ENCODE results near the gene DYNAP.

Gene DYNAP

GRCh38 chr18:54606835-54607212 lies 15.8 kb downstream of the DYNAP start:
- Histone ChIP-seq H3K9ac (ENCODE audit: low read depth, low read length) (peak overlapping the region; percentile 76), H3K27me3 (ENCODE audit: insufficient read depth, low read length) (no peaks in the 10 kb centered on the region), H3K27ac (ENCODE audit: low read length) (peak overlapping the region; percentile 95), H3K9me3 (ENCODE audit: insufficient read depth, low read depth, low read length) (no peaks in the 10 kb centered on the region), H3K4me1 (ENCODE audit: insufficient read depth, low read length) (peaks cover 35% of the 10 kb centered on the region), H3K36me3 (ENCODE audit: insufficient read depth, low read depth, low read length) (no peaks in the 10 kb centered on the region), H3K4me3 (ENCODE audit: low read length) (peak overlapping the region; percentile 49; the same call in 1 of the 2 replicates)

GRCh38 chr18:54607213-54608027 lies 16.4 kb downstream of the DYNAP start:
- Histone ChIP-seq H3K9me3 (ENCODE audit: insufficient read depth, low read depth, low read length) (no peaks in the 10 kb centered on the region), H3K4me3 (ENCODE audit: low read length) (peak overlapping the region; percentile 49), H3K27me3 (ENCODE audit: insufficient read depth, low read length) (no peaks in the 10 kb centered on the region), H3K4me1 (ENCODE audit: insufficient read depth, low read length) (peaks cover 31% of the 10 kb centered on the region), H3K27ac (ENCODE audit: low read length) (peak overlapping the region; percentile 95), H3K36me3 (ENCODE audit: insufficient read depth, low read depth, low read length) (no peaks in the 10 kb centered on the region), H3K9ac (ENCODE audit: low read depth, low read length) (peak overlapping the region; percentile 76)

GRCh38 chr18:54608028-54608642 lies 17.1 kb downstream of the DYNAP start:
- Histone ChIP-seq H3K9ac (ENCODE audit: low read depth, low read length) (peak overlapping the region; percentile 56; the same call in 1 of the 2 replicates), H3K27ac (ENCODE audit: low read length) (peak overlapping the region; percentile 72), H3K9me3 (ENCODE audit: insufficient read depth, low read depth, low read length) (0 out of 2 replicates have a peak, but pooled peaks cover 1% of the 10 kb centered on the region), H3K27me3 (ENCODE audit: insufficient read depth, low read length) (no peaks in the 10 kb centered on the region), H3K4me1 (ENCODE audit: insufficient read depth, low read length) (peaks cover 31% of the 10 kb centered on the region), H3K4me3 (ENCODE audit: low read length) (peak overlapping the region; percentile 49; the same call in 1 of the 2 replicates), H3K36me3 (ENCODE audit: insufficient read depth, low read depth, low read length) (no peaks in the 10 kb centered on the region)

GRCh38 chr18:54611816-54612215 lies 20.8 kb downstream of the DYNAP start:
- H3K9me3 ChIP-seq (ENCODE audit: insufficient read depth, low read depth, low read length), result peaks cover 7% of the 10 kb centered on the region; the same call in 1 of the 2 replicates
- H3K36me3 ChIP-seq (ENCODE audit: insufficient read depth, low read depth, low read length), result no peaks in the 10 kb centered on the region
- no peak overlapping the region for H3K9ac ChIP-seq (ENCODE audit: low read depth, low read length)
- H3K4me3 ChIP-seq (ENCODE audit: low read length), result no peak overlapping the region
- peaks cover 25% of the 10 kb centered on the region for H3K4me1 ChIP-seq (ENCODE audit: insufficient read depth, low read length)
- no peak overlapping the region for H3K27ac ChIP-seq (ENCODE audit: low read length)
- H3K27me3 ChIP-seq (ENCODE audit: insufficient read depth, low read length), result no peaks in the 10 kb centered on the region

GRCh38 chr18:54612237-54612636 lies 21.2 kb downstream of the DYNAP start:
- H3K4me3 ChIP-seq (ENCODE audit: low read length), result no peak overlapping the region
- peaks cover 7% of the 10 kb centered on the region; the same call in 1 of the 2 replicates for H3K9me3 ChIP-seq (ENCODE audit: insufficient read depth, low read depth, low read length)
- H3K36me3 ChIP-seq (ENCODE audit: insufficient read depth, low read depth, low read length), result no peaks in the 10 kb centered on the region
- peaks cover 20% of the 10 kb centered on the region for H3K4me1 ChIP-seq (ENCODE audit: insufficient read depth, low read length)
- no peaks in the 10 kb centered on the region for H3K27me3 ChIP-seq (ENCODE audit: insufficient read depth, low read length)
- H3K27ac ChIP-seq (ENCODE audit: low read length), result no peak overlapping the region
- H3K9ac ChIP-seq (ENCODE audit: low read depth, low read length), result no peak overlapping the region

GRCh38 chr18:54613174-54613573 lies 22.1 kb downstream of the DYNAP start:
- H3K27ac ChIP-seq (ENCODE audit: low read length), result no peak overlapping the region

GRCh38 chr18:54616220-54616848 lies 25.3 kb downstream of the DYNAP start:
- Histone ChIP-seq H3K27ac (ENCODE audit: low read length) (no peak overlapping the region), H3K9ac (ENCODE audit: low read depth, low read length) (no peak overlapping the region), H3K36me3 (ENCODE audit: insufficient read depth, low read depth, low read length) (no peaks in the 10 kb centered on the region), H3K27me3 (ENCODE audit: insufficient read depth, low read length) (no peaks in the 10 kb centered on the region), H3K4me3 (ENCODE audit: low read length) (no peak overlapping the region), H3K4me1 (ENCODE audit: insufficient read depth, low read length) (no peaks in the 10 kb centered on the region), H3K9me3 (ENCODE audit: insufficient read depth, low read depth, low read length) (peaks cover 10% of the 10 kb centered on the region; the same call in 1 of the 2 replicates)

More at GRCh38 chr18:54613174-54613573, 22.1 kb downstream of the DYNAP start:
- Histone ChIP-seq H3K9me3 (ENCODE audit: insufficient read depth, low read depth, low read length) (peaks cover 7% of the 10 kb centered on the region; the same call in 1 of the 2 replicates), H3K9ac (ENCODE audit: low read depth, low read length) (no peak overlapping the region), H3K27me3 (ENCODE audit: insufficient read depth, low read length) (no peaks in the 10 kb centered on the region), H3K4me3 (ENCODE audit: low read length) (no peak overlapping the region), H3K36me3 (ENCODE audit: insufficient read depth, low read depth, low read length) (no peaks in the 10 kb centered on the region), H3K4me1 (ENCODE audit: insufficient read depth, low read length) (peaks cover 12% of the 10 kb centered on the region)

GRCh38 chr18:54622084-54622483 lies 31.0 kb downstream of the DYNAP start:
- H3K27ac ChIP-seq (ENCODE audit: low read length), result no peak overlapping the region
- peaks cover 24% of the 10 kb centered on the region for H3K9me3 ChIP-seq (ENCODE audit: insufficient read depth, low read depth, low read length)
- no peaks in the 10 kb centered on the region for H3K27me3 ChIP-seq (ENCODE audit: insufficient read depth, low read length)
- H3K36me3 ChIP-seq (ENCODE audit: insufficient read depth, low read depth, low read length), result no peaks in the 10 kb centered on the region
- no peak overlapping the region for H3K9ac ChIP-seq (ENCODE audit: low read depth, low read length)
- no peak overlapping the region for H3K4me3 ChIP-seq (ENCODE audit: low read length)
- no peaks in the 10 kb centered on the region for H3K4me1 ChIP-seq (ENCODE audit: insufficient read depth, low read length)

GRCh38 chr18:54626779-54627178 lies 35.7 kb downstream of the DYNAP start:
- Histone ChIP-seq H3K4me3 (ENCODE audit: low read length) (no peak overlapping the region), H3K9ac (ENCODE audit: low read depth, low read length) (no peak overlapping the region)

GRCh38 chr18:54630963-54631362 lies 39.9 kb downstream of the DYNAP start:
- no peaks in the 10 kb centered on the region for H3K4me1 ChIP-seq (ENCODE audit: insufficient read depth, low read length)
- H3K4me3 ChIP-seq (ENCODE audit: low read length), result no peak overlapping the region
- no peak overlapping the region for H3K27ac ChIP-seq (ENCODE audit: low read length)
- H3K36me3 ChIP-seq (ENCODE audit: insufficient read depth, low read depth, low read length), result no peaks in the 10 kb centered on the region
- H3K27me3 ChIP-seq (ENCODE audit: insufficient read depth, low read length), result no peaks in the 10 kb centered on the region
- H3K9me3 ChIP-seq (ENCODE audit: insufficient read depth, low read depth, low read length), result peaks cover 3% of the 10 kb centered on the region
- H3K9ac ChIP-seq (ENCODE audit: low read depth, low read length), result no peak overlapping the region

More at GRCh38 chr18:54626779-54627178, 35.7 kb downstream of the DYNAP start:
- H3K36me3 ChIP-seq (ENCODE audit: insufficient read depth, low read depth, low read length), result no peaks in the 10 kb centered on the region
- no peak overlapping the region for H3K27ac ChIP-seq (ENCODE audit: low read length)
- H3K9me3 ChIP-seq (ENCODE audit: insufficient read depth, low read depth, low read length), result peaks cover 21% of the 10 kb centered on the region
- no peaks in the 10 kb centered on the region for H3K4me1 ChIP-seq (ENCODE audit: insufficient read depth, low read length)
- no peaks in the 10 kb centered on the region for H3K27me3 ChIP-seq (ENCODE audit: insufficient read depth, low read length)

- Histone ChIP-seq H3K4me3 (ENCODE audit: low read length) (no peak overlapping the region), H3K36me3 (ENCODE audit: insufficient read depth, low read depth, low read length) (no peaks in the 10 kb centered on the region), H3K27ac (ENCODE audit: low read length) (no peak overlapping the region), H3K4me1 (ENCODE audit: insufficient read depth, low read length) (peaks cover 2% of the 10 kb centered on the region; the same call in 1 of the 2 replicates), H3K27me3 (ENCODE audit: insufficient read depth, low read length) (no peaks in the 10 kb centered on the region), H3K9ac (ENCODE audit: low read depth, low read length) (no peak overlapping the region), H3K9me3 (ENCODE audit: insufficient read depth, low read depth, low read length) (no peaks in the 10 kb centered on the region)
Observed at GRCh38 chr18:54636217-54636616, 45.2 kb downstream of the DYNAP start.

Measured in iPS-20b (cell line).